GM18909 (cell line): ENCODE data around the gene CAST.

Experiments used
- ATAC-seq: cut with Tn5 transposase; IDR thresholded peaks from one replicate; pipeline ENCODE4 v1.9.1; 2021; ENCODE audit warnings: mild to moderate bottlenecking; ENCODE audit not compliant: unreplicated experiment, poor library complexity

The CAST gene

GRCh38 chr5:96708600-96708999 lies 46.4 kb downstream of the CAST start:
- no peak for ATAC-seq

GRCh38 chr5:96709152-96709821 lies 47.1 kb downstream of the CAST start:
- ATAC-seq, result no peak

- no peak for ATAC-seq
Observed at GRCh38 chr5:96712100-96712746, 50.0 kb downstream of the CAST start.

- no peak for ATAC-seq
Observed at GRCh38 chr5:96714450-96714849, 52.3 kb downstream of the CAST start.

GRCh38 chr5:96714951-96715451 lies 52.8 kb downstream of the CAST start:
- no peak for ATAC-seq

GRCh38 chr5:96716007-96716406 lies 53.8 kb downstream of the CAST start:
- ATAC-seq, result no peak

GRCh38 chr5:96716716-96717115 lies 54.5 kb downstream of the CAST start:
- no peak for ATAC-seq

GRCh38 chr5:96717874-96718273 lies 55.7 kb downstream of the CAST start:
- ATAC-seq, result no peak

GRCh38 chr5:96718635-96719077 lies 56.5 kb downstream of the CAST start:
- no peak for ATAC-seq

GRCh38 chr5:96720408-96720807 lies 58.2 kb downstream of the CAST start:
- no peak for ATAC-seq

GRCh38 chr5:96721351-96721977 lies 59.3 kb downstream of the CAST start:
- ATAC-seq, result no peak

- ATAC-seq, result no peak
Observed at GRCh38 chr5:96725257-96725656, 63.1 kb downstream of the CAST start.

- ATAC-seq, result no peak
Observed at GRCh38 chr5:96726802-96727201, 64.6 kb downstream of the CAST start.

GRCh38 chr5:96729156-96729555 lies 67.0 kb downstream of the CAST start:
- no peak for ATAC-seq

- no peak for ATAC-seq
Observed at GRCh38 chr5:96730586-96730985, 68.4 kb downstream of the CAST start.

- ATAC-seq, result no peak
Observed at GRCh38 chr5:96733771-96734500, 71.8 kb downstream of the CAST start.

- no peak for ATAC-seq
Observed at GRCh38 chr5:96734871-96735325, 72.7 kb downstream of the CAST start.

- no peak for ATAC-seq
Observed at GRCh38 chr5:96736937-96737336, 74.8 kb downstream of the CAST start.

- no peak for ATAC-seq
Observed at GRCh38 chr5:96741106-96741505, 78.9 kb downstream of the CAST start.

GRCh38 chr5:96741891-96742309 lies 79.7 kb downstream of the CAST start:
- no peak for ATAC-seq

GRCh38 chr5:96742538-96742937 lies 80.4 kb downstream of the CAST start:
- ATAC-seq, result no peak
